CD14-positive monocyte (primary cell): ENCODE data around the gene SMIM28. TPM values are rescaled to one million over a fixed set of nuclear protein-coding genes. Genes with fewer than 3 reads are reported as not detected.
A peak's percentile ranks its signal among the peaks of the same experiment; 100 is the strongest.

ENCODE experiments used
- DNase-seq, 3 donors: peaks; one replicate each; pipeline ENCODE4 v3.0.0-alpha.2; 2011 to 2022
- H2AFZ ChIP-seq: 2 replicates; pipeline ENCODE4 v1.6.0; 2012; ENCODE audit warnings: mild to moderate bottlenecking, low read depth, low read length, inconsistent platforms; ENCODE audit not compliant: insufficient read depth, poor library complexity, severe bottlenecking
- H3K27ac ChIP-seq, 2 donors: 1 replicate in 1 of 2; 2 replicates in 1 of 2; pipeline ENCODE4 v1.5.1; 2012 to 2013; ENCODE audit warnings: low read length in 2 of 2, control low read depth in 1 of 2, inconsistent platforms in 1 of 2, low read depth in 1 of 2, mild to moderate bottlenecking in 1 of 2
- H3K27me3 ChIP-seq, 2 donors: one replicate each; pipeline versions ENCODE4 v1.6.0 to v1.6.1; 2011 to 2013; ENCODE audit warnings: low read length in 2 of 2; ENCODE audit not compliant: control insufficient read depth in 2 of 2, insufficient read depth in 2 of 2
- H3K36me3 ChIP-seq, 2 donors: replicated peaks in 1 of 2; 1 replicate in 1 of 2; 2 replicates in 1 of 2; pipeline versions ENCODE4 v1.5.1 to v1.6.1; 2012 to 2013; ENCODE audit warnings: low read length in 2 of 2, control low read depth in 1 of 2, inconsistent platforms in 1 of 2, mild to moderate bottlenecking in 1 of 2; ENCODE audit not compliant: insufficient read depth in 2 of 2, control insufficient read depth in 1 of 2
- H3K4me1 ChIP-seq, 2 donors: 1 replicate in 1 of 2; 2 replicates in 1 of 2; pipeline versions ENCODE4 v1.5.1 to v1.6.1; 2012 to 2013; ENCODE audit warnings: low read length in 2 of 2, control low read depth in 1 of 2, inconsistent platforms in 1 of 2, mild to moderate bottlenecking in 1 of 2, moderate library complexity in 1 of 2; ENCODE audit not compliant: insufficient read depth in 2 of 2, control insufficient read depth in 1 of 2
- H3K4me2 ChIP-seq: replicated peaks from 2 replicates; pipeline ENCODE3; 2012; ENCODE audit warnings: low read length, moderate library complexity, mild to moderate bottlenecking; ENCODE audit not compliant: poor library complexity, severe bottlenecking; ENCODE audit errors: extremely low read depth
- H3K4me3 ChIP-seq, 3 experiments: fragments of 200-600 bp in 1 of 3; sonication (generic) in 1 of 3; replicated peaks in 1 of 3; 1 replicate in 2 of 3; 2 replicates in 1 of 3; pipeline ENCODE4 v1.5.1; 2011 to 2013; ENCODE audit warnings: low read length in 3 of 3, mild to moderate bottlenecking in 3 of 3, control low read depth in 2 of 3, low read depth in 2 of 3, inconsistent platforms in 1 of 3, moderate library complexity in 1 of 3
- H3K79me2 ChIP-seq: 2 replicates; pipeline ENCODE4 v1.6.0; 2012; ENCODE audit warnings: mild to moderate bottlenecking, control low read depth, inconsistent platforms, low read length, moderate library complexity; ENCODE audit not compliant: insufficient read depth
- H3K9ac ChIP-seq: 2 replicates; pipeline ENCODE4 v1.6.0; 2017; ENCODE audit warnings: low read length, mild to moderate bottlenecking; ENCODE audit not compliant: insufficient read depth, poor library complexity, severe bottlenecking
- H3K9me3 ChIP-seq, 2 donors: replicated peaks in 1 of 2; 1 replicate in 1 of 2; 2 replicates in 1 of 2; pipeline versions ENCODE4 v1.5.1 to v1.6.1; 2012 to 2013; ENCODE audit warnings: low read length in 2 of 2, control low read depth in 1 of 2; ENCODE audit not compliant: control insufficient read depth in 1 of 2, insufficient read depth in 1 of 2
- H4K20me1 ChIP-seq: 2 replicates; pipeline ENCODE4 v1.6.0; 2012; ENCODE audit warnings: mild to moderate bottlenecking, low read length, control low read depth, moderate library complexity; ENCODE audit not compliant: insufficient read depth
- H3K27ac Mint-ChIP-seq, 7 donors: one replicate each; pipeline ENCODE4 v1.8.0; 2020; ENCODE audit warnings: mild to moderate bottlenecking in 7 of 7, mixed read lengths in 7 of 7, moderate library complexity in 6 of 7, inconsistent platforms in 2 of 7
- H3K27me3 Mint-ChIP-seq, 3 donors: one replicate each; pipeline ENCODE4 v1.8.0; 2021 to 2022; ENCODE audit warnings: low read depth in 3 of 3, mild to moderate bottlenecking in 3 of 3, mixed read lengths in 3 of 3, moderate library complexity in 3 of 3, inconsistent platforms in 1 of 3
- H3K36me3 Mint-ChIP-seq, 2 donors: one replicate each; pipeline ENCODE4 v1.8.0; 2020; ENCODE audit warnings: mixed read lengths in 2 of 2, inconsistent platforms in 1 of 2, mild to moderate bottlenecking in 1 of 2
- H3K4me1 Mint-ChIP-seq: one replicate; pipeline ENCODE4 v1.8.0; 2020; ENCODE audit warnings: mild to moderate bottlenecking, mixed read lengths
- H3K4me3 Mint-ChIP-seq, 2 donors: one replicate each; pipeline ENCODE4 v1.8.0; 2020; ENCODE audit warnings: mild to moderate bottlenecking in 2 of 2, mixed read lengths in 2 of 2, moderate library complexity in 1 of 2
- H3K9me3 Mint-ChIP-seq, 7 donors: one replicate each; pipeline ENCODE4 v1.8.0; 2020 to 2022; ENCODE audit warnings: mixed read lengths in 7 of 7, mild to moderate bottlenecking in 6 of 7, moderate library complexity in 6 of 7, inconsistent platforms in 2 of 7
- WGBS: methylation state at CpG from one replicate; pipeline ENCODE4 v1.1.5; 2013; ENCODE audit warnings: missing lambda C conversion rate; ENCODE audit not compliant: insufficient coverage; 5-methylcytosine and 5-hydroxymethylcytosine counted together
- intact Hi-C, 2 donors: fragments of 100-400 bp; cut with micrococcal nuclease; formaldehyde crosslinking; loops; one replicate each; pipeline versions ENCODE4 v1.15.0 to v1.15.1; 2023
- polyA plus RNA-seq, 3 donors: library from polyadenylated mRNA; depleted of rRNA in 1 of 3; unstranded in 2 of 3; stranded (reverse) in 1 of 3; fragments of 300-500 nt in 2 of 3; fragments of >200 nt in 1 of 3; fragmentation: Illumina TruSeq in 2 of 3; gene quantifications; 1 replicate in 2 of 3; 2 replicates in 1 of 3; pipeline ENCODE4 v1.2.3, GENCODE V29; 2012 to 2021
- TF ChIP-seq, protein P1 (sequence below): fragments of 200-600 bp; IDR thresholded peaks from one replicate; pipeline ENCODE4 v1.8.0; 2022; ENCODE audit warnings: antibody characterized with exemption, mild to moderate bottlenecking

SMIM28 gene
- polyA plus RNA-seq, 3 donors: not detected

DNA sequence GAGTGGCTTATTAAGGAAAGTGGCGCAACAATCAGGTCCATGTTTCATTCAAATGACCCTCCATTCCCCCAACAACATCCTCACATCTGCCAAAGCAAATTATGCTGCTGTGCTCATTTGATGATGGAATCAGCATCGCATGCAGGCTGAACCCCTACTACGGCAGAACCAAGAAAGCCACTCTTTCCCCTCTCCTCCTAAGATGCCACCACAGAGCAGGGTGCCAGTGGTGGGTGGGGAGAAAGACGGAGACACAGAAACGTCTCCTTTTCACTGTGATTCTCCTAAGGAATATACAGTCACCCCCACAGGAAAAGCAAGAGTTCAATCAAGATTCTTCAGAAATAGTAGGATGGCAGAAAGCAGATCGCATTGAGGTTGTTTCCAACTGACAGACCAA is 43.4 kb downstream of the SMIM28 start:
- Mint-ChIP-seq H3K27me3 (no peaks in the 10 kb centered on the region), H3K4me1 (peaks cover 27% of the 10 kb centered on the region), H3K9me3 (peaks cover 0 to 20% (median 7%) of the 10 kb centered on the region in 7 donors), H3K27ac (peak overlapping the region in 4 of 7 donors; percentile 25 to 55 (median 38)), H3K36me3 (peaks cover 51 to 64% of the 10 kb centered on the region in 2 donors), H3K4me3 (no peak overlapping the region)
- peaks cover 24 to 43% of the 10 kb centered on the region in 2 donors for H3K36me3 ChIP-seq
- WGBS: no CpG with 5 or more reads among the region's 6 CpGs
- TF ChIP-seq, protein P1, sequence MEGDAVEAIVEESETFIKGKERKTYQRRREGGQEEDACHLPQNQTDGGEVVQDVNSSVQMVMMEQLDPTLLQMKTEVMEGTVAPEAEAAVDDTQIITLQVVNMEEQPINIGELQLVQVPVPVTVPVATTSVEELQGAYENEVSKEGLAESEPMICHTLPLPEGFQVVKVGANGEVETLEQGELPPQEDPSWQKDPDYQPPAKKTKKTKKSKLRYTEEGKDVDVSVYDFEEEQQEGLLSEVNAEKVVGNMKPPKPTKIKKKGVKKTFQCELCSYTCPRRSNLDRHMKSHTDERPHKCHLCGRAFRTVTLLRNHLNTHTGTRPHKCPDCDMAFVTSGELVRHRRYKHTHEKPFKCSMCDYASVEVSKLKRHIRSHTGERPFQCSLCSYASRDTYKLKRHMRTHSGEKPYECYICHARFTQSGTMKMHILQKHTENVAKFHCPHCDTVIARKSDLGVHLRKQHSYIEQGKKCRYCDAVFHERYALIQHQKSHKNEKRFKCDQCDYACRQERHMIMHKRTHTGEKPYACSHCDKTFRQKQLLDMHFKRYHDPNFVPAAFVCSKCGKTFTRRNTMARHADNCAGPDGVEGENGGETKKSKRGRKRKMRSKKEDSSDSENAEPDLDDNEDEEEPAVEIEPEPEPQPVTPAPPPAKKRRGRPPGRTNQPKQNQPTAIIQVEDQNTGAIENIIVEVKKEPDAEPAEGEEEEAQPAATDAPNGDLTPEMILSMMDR: no peak
- no peak overlapping the region for H3K9ac ChIP-seq
- DNase-seq: no peak
- H3K79me2 ChIP-seq: no peaks in the 10 kb centered on the region
- peaks cover 0 to 6% of the 10 kb centered on the region in 2 donors for H3K9me3 ChIP-seq
- no peaks in the 10 kb centered on the region for H4K20me1 ChIP-seq
- H3K4me3 ChIP-seq: no peak overlapping the region
- H3K4me2 ChIP-seq: no peak overlapping the region
- H3K4me1 ChIP-seq: peaks cover 18 to 20% of the 10 kb centered on the region in 2 donors
- intact Hi-C loops: loop anchor here in 1 of 2 donors (10.0 kb wide), 1 partner anchor 344 kb away; no protein-coding TSS in a partner anchor
- H3K27ac ChIP-seq: no peak overlapping the region
- H3K27me3 ChIP-seq: no peaks in the 10 kb centered on the region
- H2AFZ ChIP-seq: no peak overlapping the region

DNA sequence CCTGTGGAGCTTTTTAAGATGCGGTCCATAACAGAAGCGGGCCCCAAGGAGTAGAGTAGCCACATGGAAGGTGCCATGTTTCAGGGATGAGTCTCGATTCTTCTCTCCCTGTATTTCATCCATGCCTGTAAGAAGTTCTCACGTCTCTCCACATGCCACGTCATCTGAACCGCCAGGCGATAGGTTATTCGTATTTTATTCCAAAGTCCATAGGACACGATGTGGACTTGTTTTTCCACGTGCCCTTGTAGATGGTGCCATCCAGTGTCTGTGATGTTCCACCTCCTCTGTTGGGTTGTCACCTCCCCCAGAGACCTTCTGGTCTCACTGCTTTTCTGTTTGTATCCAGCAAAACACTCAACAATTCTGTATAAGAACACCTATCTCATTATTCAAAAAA is 43.9 kb downstream of the SMIM28 start:
- Histone ChIP-seq H3K4me2 (no peak overlapping the region), H3K27me3 (no peaks in the 10 kb centered on the region), H4K20me1 (no peaks in the 10 kb centered on the region), H3K36me3 (peaks cover 20 to 38% of the 10 kb centered on the region in 2 donors), H3K79me2 (no peaks in the 10 kb centered on the region), H3K9ac (no peak overlapping the region), H3K4me1 (peaks cover 18 to 20% of the 10 kb centered on the region in 2 donors), H3K27ac (no peak overlapping the region), H2AFZ (no peak overlapping the region), H3K9me3 (peaks cover 0 to 6% of the 10 kb centered on the region in 2 donors), H3K4me3 (no peak overlapping the region)
- Mint-ChIP-seq H3K4me1 (peaks cover 27% of the 10 kb centered on the region), H3K4me3 (no peak overlapping the region), H3K36me3 (peaks cover 46 to 58% of the 10 kb centered on the region in 2 donors), H3K27ac (peak overlapping the region in 2 of 7 donors; percentile 25 to 31), H3K9me3 (peaks cover 0 to 18% (median 7%) of the 10 kb centered on the region in 7 donors), H3K27me3 (no peaks in the 10 kb centered on the region)
- DNase-seq: no peak
- TF ChIP-seq, protein P1: no peak
- intact Hi-C loops: loop anchor here in 1 of 2 donors (10.0 kb wide), 1 partner anchor 343 kb away; no protein-coding TSS in a partner anchor
- WGBS: 98% methylated on average over 6 of the region's 10 CpGs
